Erythroblast (primary cell): Measurements from ENCODE around the gene ST6GALNAC3.

Experiments
- DNase-seq, 2 experiments: peaks; one replicate each; lab custom pipeline; 2025; lab: John Stamatoyannopoulos, UW
- GATA1 ChIP-seq: IDR thresholded peaks from 2 replicates; pipeline ENCODE4 v1.6.1; 2011; ENCODE audit warnings: low read depth, mild to moderate bottlenecking, control low read depth, low read length, moderate library complexity
- POLR2A ChIP-seq: IDR thresholded peaks from 2 replicates; pipeline ENCODE4 v1.6.1; 2011; ENCODE audit warnings: mild to moderate bottlenecking, low read length

ST6GALNAC3 gene

DNA sequence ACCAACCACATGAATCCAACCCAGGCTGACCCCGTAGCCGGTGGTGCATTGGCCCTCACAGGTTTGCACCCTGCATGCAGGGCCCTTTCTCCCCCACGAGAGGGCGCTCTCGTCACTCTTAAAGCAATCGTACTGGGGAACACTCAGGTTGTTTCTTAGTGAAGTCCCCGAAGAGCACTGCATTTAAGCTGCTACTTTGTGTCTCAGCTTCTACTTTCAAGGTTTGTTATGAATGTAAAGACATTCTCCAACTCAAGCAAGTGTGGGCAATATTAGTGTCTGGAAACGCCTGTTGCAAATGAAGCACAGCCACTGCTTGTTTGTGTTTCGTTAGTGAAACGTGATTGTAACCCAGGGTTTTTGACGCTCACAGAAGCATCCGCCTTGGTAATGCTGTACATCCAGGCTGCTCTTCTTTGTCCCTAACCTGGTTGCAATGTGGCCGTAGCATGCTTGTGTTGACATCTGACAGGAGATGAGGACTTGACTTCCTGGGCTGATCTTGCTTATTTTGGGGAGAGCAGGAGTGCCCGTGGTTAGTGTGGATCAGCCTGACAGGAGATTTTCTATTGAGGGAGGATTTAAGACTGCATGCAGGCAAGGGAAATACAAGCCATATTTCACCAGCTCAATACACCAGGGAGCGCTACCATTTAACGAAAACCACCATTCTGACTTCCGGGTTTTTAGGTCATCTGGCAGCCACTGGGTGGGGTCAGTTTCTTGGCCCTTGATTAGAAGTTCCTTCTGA, 79.8 kb downstream of the ST6GALNAC3 start:
- peak; percentile 71 to 78 for DNase-seq
- no peak for TF ChIP-seq POLR2A
- TF ChIP-seq GATA1 = no peak

DNA sequence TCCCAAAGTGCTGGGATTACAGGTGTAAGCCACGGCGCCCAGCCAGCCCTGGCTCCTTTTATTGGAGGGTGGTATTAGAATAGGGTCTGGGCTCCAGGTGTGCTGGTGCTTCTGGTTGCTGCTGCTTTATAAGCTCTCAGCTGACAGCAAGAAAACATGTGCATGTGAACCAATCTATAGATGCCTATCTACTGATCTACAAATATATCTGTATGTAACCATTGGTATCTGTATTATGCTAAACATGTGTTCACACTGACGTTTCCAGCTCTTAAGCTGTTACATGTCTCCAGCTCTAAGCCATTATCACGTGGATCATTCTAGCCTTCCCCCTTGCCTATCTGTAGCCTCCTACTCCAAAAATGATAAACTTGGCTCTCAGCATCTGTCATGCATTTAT, 82.4 kb downstream of the ST6GALNAC3 start:
- TF ChIP-seq GATA1 (no peak), POLR2A (no peak)
- no peak for DNase-seq

DNA sequence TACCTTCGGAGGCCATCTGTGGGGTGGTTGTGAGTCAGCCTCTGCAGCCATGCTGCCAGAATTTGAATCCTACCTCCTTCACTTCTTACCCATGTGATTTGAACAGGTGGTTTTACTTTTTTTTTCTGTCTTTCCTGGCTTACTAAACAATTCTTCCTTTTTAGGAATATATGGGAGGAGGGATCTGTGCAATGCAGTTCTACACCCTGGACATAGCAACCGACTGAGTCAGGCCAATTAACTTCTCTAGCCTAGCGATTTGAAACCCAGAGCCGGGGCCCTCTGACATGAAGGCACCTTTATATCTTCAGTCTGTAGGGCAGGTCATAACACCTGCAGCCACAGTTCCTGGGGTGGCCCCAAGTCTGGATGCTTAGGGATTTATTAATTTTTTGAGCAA, 83.6 kb downstream of the ST6GALNAC3 start:
- no peak for DNase-seq
- no peak for TF ChIP-seq GATA1
- no peak for TF ChIP-seq POLR2A

DNA sequence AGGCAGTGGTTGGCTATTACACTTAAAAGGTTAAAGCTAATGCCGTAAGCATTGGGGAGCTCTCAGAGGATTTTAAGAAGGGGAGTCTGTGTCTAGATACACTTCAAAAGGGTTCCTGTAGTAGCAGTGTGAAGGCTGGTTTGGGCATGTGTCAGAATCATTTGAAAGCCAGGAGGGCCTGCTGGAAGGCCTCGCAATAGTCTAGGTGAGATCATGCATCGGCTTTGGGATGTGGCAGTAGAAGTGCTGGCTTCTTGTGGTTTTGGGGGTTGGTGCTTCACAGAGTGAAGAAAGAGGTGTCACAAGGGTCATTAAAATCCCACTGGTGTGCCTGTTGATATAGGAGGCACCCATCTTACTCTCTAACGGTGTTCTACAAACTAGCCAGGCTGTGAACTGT, 85.7 kb downstream of the ST6GALNAC3 start:
- no peak for TF ChIP-seq GATA1
- no peak for TF ChIP-seq POLR2A
- DNase-seq = no peak

DNA sequence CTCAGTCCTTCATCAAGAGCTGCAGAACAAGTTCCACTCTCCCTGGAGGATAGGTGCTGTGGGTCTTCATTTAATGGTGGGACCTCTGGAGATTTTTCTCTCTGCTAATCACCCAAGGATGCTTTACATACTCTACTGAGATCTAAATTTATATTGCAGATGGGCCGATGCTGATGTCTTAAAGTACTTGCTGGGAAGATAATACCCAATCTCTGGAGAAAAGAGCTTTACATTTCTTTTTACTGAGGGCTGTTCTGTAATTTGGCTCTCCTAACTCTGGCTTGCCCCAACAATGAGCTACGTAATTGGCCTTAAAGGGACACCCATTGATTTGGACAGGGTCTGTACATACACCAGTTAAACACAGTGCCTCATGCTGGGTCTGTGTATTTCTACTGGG, 86.9 kb downstream of the ST6GALNAC3 start:
- TF ChIP-seq POLR2A (no peak), GATA1 (no peak)
- no peak for DNase-seq

DNA sequence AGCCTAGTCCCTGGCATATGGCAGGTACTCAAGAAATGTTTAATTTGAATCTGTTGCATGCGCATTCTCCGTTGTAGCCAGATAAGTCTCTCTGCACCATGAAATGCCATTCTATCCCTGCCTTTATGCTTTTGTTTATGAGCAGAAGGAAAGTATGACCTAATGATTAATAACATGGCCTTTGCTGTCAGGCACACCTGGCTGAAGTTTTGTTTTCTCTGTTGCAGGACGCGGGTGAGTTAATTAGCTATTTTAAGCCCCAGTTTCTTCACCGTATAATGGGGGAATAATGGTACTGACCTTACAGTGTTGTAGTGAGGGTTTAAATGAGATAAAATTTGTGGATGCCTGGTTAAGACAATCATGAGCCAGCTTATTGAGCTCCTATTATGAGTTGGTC, 87.7 kb downstream of the ST6GALNAC3 start:
- TF ChIP-seq POLR2A = no peak
- TF ChIP-seq GATA1 = no peak
- DNase-seq = no peak

DNA sequence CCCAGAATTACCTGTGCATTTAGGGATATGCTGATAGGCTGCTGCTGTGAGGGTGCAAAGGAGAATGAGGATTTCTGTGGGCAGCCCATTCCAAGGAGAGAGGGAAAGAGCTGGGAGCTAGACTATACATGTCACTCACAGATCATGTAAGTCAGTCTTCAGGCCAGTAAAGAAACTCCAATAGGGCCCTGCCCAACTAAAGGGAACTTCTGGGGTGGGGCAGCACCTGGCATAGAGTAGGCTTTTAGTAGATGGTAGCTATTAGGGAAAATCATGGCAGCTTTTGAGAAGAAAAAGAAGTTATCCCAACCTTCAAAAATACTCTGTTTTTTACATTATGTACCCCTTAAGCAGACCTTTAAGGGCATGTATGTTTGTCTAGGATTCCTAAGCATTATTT, 89.6 kb downstream of the ST6GALNAC3 start:
- TF ChIP-seq GATA1 = no peak
- no peak for TF ChIP-seq POLR2A
- DNase-seq = no peak

DNA sequence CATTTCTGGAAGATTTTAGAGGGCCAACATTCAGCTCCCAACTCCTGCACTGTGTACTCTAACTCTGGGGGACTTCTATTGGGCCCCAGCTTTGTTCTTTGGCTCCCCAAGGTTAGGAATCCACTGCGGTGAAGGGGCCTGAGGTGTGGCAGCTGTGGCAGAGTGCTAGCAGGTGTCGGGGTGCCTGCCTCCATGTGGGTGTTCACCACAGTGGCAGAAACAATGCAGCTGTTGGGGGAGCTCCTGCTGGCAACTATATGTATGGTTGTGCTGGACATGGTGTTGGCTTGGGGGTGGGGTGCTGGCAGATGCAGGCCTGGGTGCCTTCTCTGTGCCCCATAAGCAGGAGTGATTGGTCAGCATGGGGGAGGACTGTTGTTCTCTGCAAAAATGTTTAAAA, 95.5 kb downstream of the ST6GALNAC3 start:
- TF ChIP-seq GATA1 (no peak), POLR2A (no peak)
- DNase-seq = no peak

DNA sequence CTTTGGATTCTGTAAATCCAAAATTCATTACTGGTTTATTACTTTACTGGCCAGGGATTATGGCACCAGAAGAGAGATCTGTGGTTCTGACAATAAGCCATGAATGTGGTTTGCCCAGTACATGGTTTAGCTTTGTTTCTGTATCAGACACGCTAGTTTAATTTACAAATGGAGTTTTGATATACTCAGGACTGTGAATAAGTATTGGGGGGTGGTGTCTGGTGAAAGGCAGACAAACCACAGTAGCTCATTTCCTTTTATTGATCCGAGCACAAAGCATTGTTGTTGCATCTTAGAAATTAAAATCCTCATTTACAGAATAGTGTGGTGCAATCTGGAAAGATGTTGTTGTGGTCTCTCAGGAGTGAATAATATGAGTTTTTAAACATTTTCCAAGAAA, 96.0 kb downstream of the ST6GALNAC3 start:
- no peak for DNase-seq
- no peak for TF ChIP-seq GATA1
- no peak for TF ChIP-seq POLR2A

DNA sequence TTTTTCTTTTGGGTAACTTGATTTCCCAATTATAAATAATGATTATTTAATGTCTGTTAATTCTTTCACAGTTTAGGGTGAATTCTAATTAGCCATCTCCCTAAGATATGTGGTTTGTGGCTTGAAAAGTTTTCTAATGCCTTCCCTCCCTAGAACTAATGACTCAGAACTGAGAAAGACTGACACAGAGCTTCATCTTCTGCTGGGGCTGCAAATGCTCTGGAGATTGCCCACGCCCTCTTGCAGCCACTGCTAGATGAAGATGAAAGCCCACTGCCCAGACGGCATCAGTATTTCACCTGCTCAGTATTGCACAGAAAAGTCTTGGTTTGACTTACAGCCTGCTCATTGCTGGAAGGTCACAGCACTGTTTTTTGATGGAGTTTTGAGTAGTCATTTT, 101.5 kb downstream of the ST6GALNAC3 start:
- TF ChIP-seq POLR2A (no peak), GATA1 (no peak)
- DNase-seq = no peak

DNA sequence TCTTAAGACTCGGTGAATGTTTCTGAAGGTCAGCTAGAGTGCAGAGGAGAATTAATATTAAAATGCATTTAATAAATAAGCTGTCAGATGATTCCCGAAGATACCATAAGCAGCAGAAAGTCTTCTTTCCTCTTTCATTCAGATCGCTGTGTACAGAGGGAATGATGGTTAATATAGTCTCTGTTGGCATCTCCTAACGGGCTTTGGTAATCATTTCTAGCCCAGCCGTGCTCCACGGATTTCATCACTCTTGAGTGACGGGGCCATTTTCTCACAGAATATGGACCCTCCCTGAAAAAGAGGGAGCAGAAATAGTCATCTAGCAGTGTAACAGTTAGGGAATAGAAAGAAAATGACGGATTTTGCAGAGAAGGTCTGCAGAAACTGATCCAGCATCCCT, 103.1 kb downstream of the ST6GALNAC3 start:
- no peak for DNase-seq
- TF ChIP-seq GATA1 (no peak), POLR2A (no peak)

DNA sequence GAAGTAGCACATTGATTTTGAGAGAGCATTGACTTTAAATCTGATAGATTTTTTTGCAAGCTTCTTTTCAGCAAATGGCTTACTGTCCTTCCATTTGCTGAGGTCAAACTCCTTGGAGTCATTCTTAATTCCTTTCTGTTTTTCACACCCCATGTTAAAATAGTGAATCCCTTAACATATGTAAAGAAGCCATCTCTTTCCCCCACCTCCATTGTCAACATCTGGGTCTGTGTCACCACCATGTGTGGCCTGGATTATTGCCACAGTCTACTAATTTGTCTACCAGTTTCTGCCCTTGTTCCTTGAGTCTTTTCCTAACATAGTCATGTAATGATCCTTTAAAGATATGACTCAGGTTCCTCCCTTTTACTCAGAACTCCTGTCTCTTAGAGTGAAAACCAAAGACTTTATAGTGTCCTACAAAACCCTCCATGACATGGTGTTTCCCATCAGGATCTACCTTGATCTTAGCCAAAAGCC, 104.7 kb downstream of the ST6GALNAC3 start:
- TF ChIP-seq GATA1 (no peak), POLR2A (no peak)
- DNase-seq = no peak

DNA sequence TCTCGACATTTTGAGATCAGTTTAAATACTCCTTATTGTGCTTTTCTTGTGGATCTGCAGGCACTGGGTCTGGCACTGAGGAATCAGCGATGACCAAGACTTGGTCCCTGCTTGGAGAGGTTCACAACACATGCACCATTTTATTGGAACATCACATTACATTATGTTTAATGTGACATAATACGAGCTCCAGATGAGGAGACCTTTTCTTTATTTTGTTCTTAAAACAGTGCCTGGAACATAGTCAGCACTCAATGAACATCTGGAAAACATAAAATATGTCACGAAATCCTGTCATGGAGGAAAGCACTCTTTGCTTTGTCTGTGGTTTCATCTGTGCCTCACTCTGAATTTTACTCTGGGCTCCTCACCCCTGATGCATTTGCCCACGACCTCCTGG, 110.7 kb downstream of the ST6GALNAC3 start:
- no peak for DNase-seq
- TF ChIP-seq GATA1 = no peak
- TF ChIP-seq POLR2A = no peak

DNA sequence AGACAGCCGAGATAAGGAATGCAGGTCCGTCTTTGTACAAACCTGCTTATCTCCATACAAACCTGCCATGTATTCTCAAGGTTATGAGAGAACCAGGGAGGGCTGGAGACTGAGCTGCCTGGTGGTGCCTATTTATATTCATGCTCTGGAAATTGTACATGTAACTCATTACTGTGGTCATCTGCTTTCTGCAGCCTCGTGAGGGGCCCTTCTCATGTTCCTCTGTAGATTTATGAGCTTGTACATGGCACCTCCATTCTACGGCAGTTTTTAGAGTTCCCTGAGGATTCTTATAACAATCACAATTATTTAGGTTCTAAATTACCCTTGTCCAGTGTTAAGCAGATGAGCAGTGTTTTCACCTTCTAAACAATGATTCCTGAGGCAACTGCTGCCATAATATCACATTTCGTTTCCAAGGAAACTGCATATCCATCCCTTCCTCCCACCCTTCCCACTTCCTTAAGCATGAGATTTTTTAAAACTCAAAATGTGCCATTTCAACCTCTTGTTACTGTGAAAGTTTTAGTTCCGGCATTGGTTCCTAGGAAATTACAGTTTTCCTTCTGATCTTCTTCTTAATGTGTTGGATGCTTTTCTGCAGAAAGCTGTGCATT, 112.1 kb downstream of the ST6GALNAC3 start:
- TF ChIP-seq POLR2A = no peak
- no peak for TF ChIP-seq GATA1

More for the DNA sequence above, 112.1 kb downstream of the ST6GALNAC3 start:
- no peak for DNase-seq
